Urothelium cell line (cell line): ENCODE data around the gene TOMM70.
A peak's percentile ranks its signal among the peaks of the same experiment; 100 is the strongest.
"Not testable (repeated sequence)": the region's sequence is repeated elsewhere in the genome, so short reads cannot be mapped to it uniquely, and the experiment has no call there.

Experiments used
- DNase-seq: peaks from one replicate; pipeline ENCODE4 v3.0.0; 2011; ENCODE audit warnings: low spot score, mixed read lengths
- FAIRE-seq: peaks from 2 replicates; lab custom pipeline; 2011; peaks lifted over from hg19 to GRCh38; lab: Jason Lieb, UNC

The TOMM70 gene

GRCh38 chr3:100330651-100331050 is 70.2 kb downstream of the TOMM70 start:
- FAIRE-seq, result no peak

GRCh38 chr3:100329800-100330489 is 70.9 kb downstream of the TOMM70 start:
- no peak for FAIRE-seq
- no peak for DNase-seq

More at GRCh38 chr3:100330651-100331050, 70.2 kb downstream of the TOMM70 start:
- DNase-seq, result no peak

- not testable (repeated sequence) for DNase-seq, FAIRE-seq
Observed at GRCh38 chr3:100327377-100327776, 73.5 kb downstream of the TOMM70 start.

- DNase-seq (no peak), FAIRE-seq (no peak)
Observed at GRCh38 chr3:100325827-100326226, 75.1 kb downstream of the TOMM70 start.

- DNase-seq (no peak), FAIRE-seq (no peak)
Observed at GRCh38 chr3:100324044-100324443, 76.8 kb downstream of the TOMM70 start.

- FAIRE-seq (no peak), DNase-seq (no peak)
Observed at GRCh38 chr3:100319951-100320350, 80.9 kb downstream of the TOMM70 start.

GRCh38 chr3:100317912-100318311 is 83.0 kb downstream of the TOMM70 start:
- FAIRE-seq, result no peak
- no peak for DNase-seq

GRCh38 chr3:100316641-100317069 is 84.2 kb downstream of the TOMM70 start:
- FAIRE-seq, result no peak
- peak; percentile 40 for DNase-seq
